ENCODE data around the gene ZRANB3.

- TF ChIP-seq, protein P1, sequence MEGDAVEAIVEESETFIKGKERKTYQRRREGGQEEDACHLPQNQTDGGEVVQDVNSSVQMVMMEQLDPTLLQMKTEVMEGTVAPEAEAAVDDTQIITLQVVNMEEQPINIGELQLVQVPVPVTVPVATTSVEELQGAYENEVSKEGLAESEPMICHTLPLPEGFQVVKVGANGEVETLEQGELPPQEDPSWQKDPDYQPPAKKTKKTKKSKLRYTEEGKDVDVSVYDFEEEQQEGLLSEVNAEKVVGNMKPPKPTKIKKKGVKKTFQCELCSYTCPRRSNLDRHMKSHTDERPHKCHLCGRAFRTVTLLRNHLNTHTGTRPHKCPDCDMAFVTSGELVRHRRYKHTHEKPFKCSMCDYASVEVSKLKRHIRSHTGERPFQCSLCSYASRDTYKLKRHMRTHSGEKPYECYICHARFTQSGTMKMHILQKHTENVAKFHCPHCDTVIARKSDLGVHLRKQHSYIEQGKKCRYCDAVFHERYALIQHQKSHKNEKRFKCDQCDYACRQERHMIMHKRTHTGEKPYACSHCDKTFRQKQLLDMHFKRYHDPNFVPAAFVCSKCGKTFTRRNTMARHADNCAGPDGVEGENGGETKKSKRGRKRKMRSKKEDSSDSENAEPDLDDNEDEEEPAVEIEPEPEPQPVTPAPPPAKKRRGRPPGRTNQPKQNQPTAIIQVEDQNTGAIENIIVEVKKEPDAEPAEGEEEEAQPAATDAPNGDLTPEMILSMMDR (IDR thresholded peaks at IDR 0.05 in 8 of 11, conservative IDR thresholded peaks at IDR 0.05 in 3 of 11): no peak
- no peak for TF ChIP-seq POLR2AphosphoS5 (IDR thresholded peaks at IDR 0.05)
These were observed 348.8 kb downstream of the ZRANB3 start for GRCh38 chr2:135182190-135182589.

All from spleen (tissue), 7 donors.